Neural progenitor cell (in vitro differentiated cells): ENCODE data around the gene SV2B. TPM values are rescaled to one million over a fixed set of nuclear protein-coding genes. Genes with fewer than 3 reads are reported as not detected.

Experiments used
- DNase-seq: peaks from one replicate; pipeline ENCODE4 v3.0.0-alpha.2; 2016; ENCODE audit warnings: low spot score
- H2AFZ ChIP-seq: fragments of 200-600 bp; sonication (generic); replicated peaks from 2 replicates; pipeline ENCODE4 v1.6.1; 2016; ENCODE audit warnings: antibody characterized with exemption
- H3F3A ChIP-seq: fragments of 200-600 bp; sonication (generic); 2 replicates; pipeline ENCODE4 v1.6.1; 2016; ENCODE audit warnings: antibody characterized with exemption, low read depth
- H3K27ac ChIP-seq: fragments of 200-600 bp; sonication (generic); 2 replicates; pipeline ENCODE4 v1.5.1; 2016; ENCODE audit warnings: mild to moderate bottlenecking
- H3K27me3 ChIP-seq: fragments of 200-600 bp; sonication (generic); 2 replicates; pipeline ENCODE4 v1.6.1; 2016; ENCODE audit warnings: mild to moderate bottlenecking, moderate library complexity
- H3K36me3 ChIP-seq: fragments of 200-600 bp; sonication (generic); 2 replicates; pipeline ENCODE4 v1.5.1; 2016
- H3K4me1 ChIP-seq: fragments of 200-600 bp; sonication (generic); 2 replicates; pipeline ENCODE4 v1.6.1; 2016; ENCODE audit warnings: mixed run types
- H3K4me2 ChIP-seq: fragments of 200-600 bp; sonication (generic); 2 replicates; pipeline ENCODE4 v1.6.1; 2016
- H3K4me3 ChIP-seq: fragments of 200-600 bp; sonication (generic); 2 replicates; pipeline ENCODE4 v1.5.1; 2016
- H3K79me2 ChIP-seq: fragments of 200-600 bp; sonication (generic); 2 replicates; pipeline ENCODE4 v1.6.1; 2016; ENCODE audit warnings: low read depth
- H3K9ac ChIP-seq: fragments of 200-600 bp; sonication (generic); 2 replicates; pipeline ENCODE4 v1.6.1; 2016
- H3K9me3 ChIP-seq: fragments of 200-600 bp; sonication (generic); 2 replicates; pipeline ENCODE4 v1.5.1; 2016; ENCODE audit warnings: low read depth
- H4K20me1 ChIP-seq: fragments of 200-600 bp; sonication (generic); 2 replicates; pipeline ENCODE4 v1.6.1; 2016; ENCODE audit warnings: low read depth
- H3K27ac Mint-ChIP-seq: 3 replicates; pipeline ENCODE4 v1.8.0; 2021; ENCODE audit warnings: mixed read lengths
- H3K27me3 Mint-ChIP-seq: 2 replicates; pipeline ENCODE4 v1.8.0; 2022; ENCODE audit warnings: low read depth, mild to moderate bottlenecking, inconsistent platforms, moderate library complexity, mixed read lengths; ENCODE audit not compliant: insufficient read depth
- H3K36me3 Mint-ChIP-seq: 3 replicates; pipeline ENCODE4 v1.8.0; 2021; ENCODE audit warnings: mixed read lengths
- H3K4me1 Mint-ChIP-seq: 3 replicates; pipeline ENCODE4 v1.8.0; 2021; ENCODE audit warnings: mixed read lengths
- H3K4me3 Mint-ChIP-seq: 3 replicates; pipeline ENCODE4 v1.8.0; 2021; ENCODE audit warnings: mild to moderate bottlenecking, moderate library complexity, mixed read lengths
- H3K9me3 Mint-ChIP-seq: 3 replicates; pipeline ENCODE4 v1.8.0; 2020; ENCODE audit warnings: mixed read lengths
- CTCF ChIP-seq: fragments of 200-600 bp; sonication (generic); IDR thresholded peaks from 2 replicates; pipeline ENCODE4 v1.5.1; 2017; ENCODE audit warnings: antibody characterized with exemption, mild to moderate bottlenecking
- EZH2 ChIP-seq: fragments of 200-600 bp; sonication (generic); IDR thresholded peaks from 2 replicates; pipeline ENCODE4 v1.6.1; 2017; ENCODE audit warnings: antibody characterized with exemption, mild to moderate bottlenecking, moderate library complexity
- EZH2phosphoT487 ChIP-seq: fragments of 200-600 bp; sonication (generic); IDR thresholded peaks from 2 replicates; pipeline ENCODE4 v1.6.1; 2017; ENCODE audit warnings: antibody characterized with exemption
- total RNA-seq: library from RNA; depleted of rRNA; stranded (reverse); fragments of >200 nt; gene quantifications from 2 replicates; pipeline ENCODE4 v1.2.3, GENCODE V29; 2015; ENCODE audit warnings: low replicate concordance

SV2B gene
- total RNA-seq, 1 donor from 2014 or later = 0.02 TPM

GRCh38 chr15:91278951-91279350, 178.9 kb downstream of the SV2B start:
- Mint-ChIP-seq H3K9me3 (peaks cover 4% of the 10 kb centered on the region), H3K4me1 (peaks cover 6% of the 10 kb centered on the region), H3K27ac (no peak overlapping the region), H3K27me3 (peaks cover 4% of the 10 kb centered on the region), H3K4me3 (no peak overlapping the region), H3K36me3 (no peaks in the 10 kb centered on the region)
- Histone ChIP-seq H4K20me1 (no peaks in the 10 kb centered on the region), H3F3A (no peaks in the 10 kb centered on the region), H3K27me3 (peaks cover 3% of the 10 kb centered on the region), H3K4me3 (no peak overlapping the region), H3K4me1 (no peaks in the 10 kb centered on the region), H2AFZ (no peak overlapping the region), H3K79me2 (no peaks in the 10 kb centered on the region), H3K9ac (no peak overlapping the region), H3K9me3 (no peaks in the 10 kb centered on the region), H3K4me2 (no peak overlapping the region), H3K36me3 (no peaks in the 10 kb centered on the region), H3K27ac (no peak overlapping the region)
- TF ChIP-seq EZH2phosphoT487 = no peak
- TF ChIP-seq CTCF = no peak
- TF ChIP-seq EZH2 = no peak
- DNase-seq = no peak

- Histone ChIP-seq H3K4me1 (no peaks in the 10 kb centered on the region), H3K4me3 (no peak overlapping the region), H3K36me3 (no peaks in the 10 kb centered on the region), H2AFZ (no peak overlapping the region), H3F3A (no peaks in the 10 kb centered on the region), H3K27ac (no peak overlapping the region), H3K9ac (no peak overlapping the region), H3K9me3 (no peaks in the 10 kb centered on the region), H3K79me2 (no peaks in the 10 kb centered on the region), H3K27me3 (no peaks in the 10 kb centered on the region), H4K20me1 (no peaks in the 10 kb centered on the region), H3K4me2 (no peak overlapping the region)
- H3K36me3 Mint-ChIP-seq = no peaks in the 10 kb centered on the region
- H3K27me3 Mint-ChIP-seq = peaks cover 4% of the 10 kb centered on the region
- H3K4me3 Mint-ChIP-seq = no peak overlapping the region
- no peak for TF ChIP-seq EZH2phosphoT487
- no peak for TF ChIP-seq EZH2
- no peak for TF ChIP-seq CTCF
- DNase-seq = no peak
- H3K27ac Mint-ChIP-seq = no peak overlapping the region
- peaks cover 4% of the 10 kb centered on the region for H3K9me3 Mint-ChIP-seq
- peaks cover 6% of the 10 kb centered on the region for H3K4me1 Mint-ChIP-seq
These were observed 179.4 kb downstream of the SV2B start for GRCh38 chr15:91279486-91279885.

GRCh38 chr15:91281947-91282346, 181.9 kb downstream of the SV2B start:
- Histone ChIP-seq H4K20me1 (no peaks in the 10 kb centered on the region), H3K4me2 (no peak overlapping the region), H3K27ac (no peak overlapping the region), H3F3A (no peaks in the 10 kb centered on the region), H2AFZ (no peak overlapping the region), H3K4me1 (no peaks in the 10 kb centered on the region), H3K79me2 (no peaks in the 10 kb centered on the region), H3K36me3 (no peaks in the 10 kb centered on the region), H3K4me3 (no peak overlapping the region), H3K27me3 (no peaks in the 10 kb centered on the region), H3K9me3 (no peaks in the 10 kb centered on the region), H3K9ac (no peak overlapping the region)
- DNase-seq = no peak
- H3K4me3 Mint-ChIP-seq = no peak overlapping the region
- no peaks in the 10 kb centered on the region for H3K9me3 Mint-ChIP-seq
- TF ChIP-seq EZH2phosphoT487 = no peak
- TF ChIP-seq CTCF = no peak
- no peak for TF ChIP-seq EZH2
- H3K4me1 Mint-ChIP-seq = peaks cover 6% of the 10 kb centered on the region
- H3K36me3 Mint-ChIP-seq = no peaks in the 10 kb centered on the region
- no peak overlapping the region for H3K27ac Mint-ChIP-seq
- H3K27me3 Mint-ChIP-seq = peaks cover 4% of the 10 kb centered on the region
